GM19452 (cell line): ENCODE data around the gene C12orf43.
"Not testable (repeated sequence)": the region's sequence is repeated elsewhere in the genome, so short reads cannot be mapped to it uniquely, and the experiment has no call there.

Experiments used
- ATAC-seq: cut with Tn5 transposase; IDR thresholded peaks from one replicate; pipeline ENCODE4 v1.9.1; 2021; ENCODE audit not compliant: unreplicated experiment

The C12orf43 gene, protein sequence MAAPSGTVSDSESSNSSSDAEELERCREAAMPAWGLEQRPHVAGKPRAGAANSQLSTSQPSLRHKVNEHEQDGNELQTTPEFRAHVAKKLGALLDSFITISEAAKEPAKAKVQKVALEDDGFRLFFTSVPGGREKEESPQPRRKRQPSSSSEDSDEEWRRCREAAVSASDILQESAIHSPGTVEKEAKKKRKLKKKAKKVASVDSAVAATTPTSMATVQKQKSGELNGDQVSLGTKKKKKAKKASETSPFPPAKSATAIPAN

GRCh38 chr12:121015825-121016766 is at the start of gene C12orf43:
Gene C12orf43 (minus strand): TSS chr12:121016487. CDS start chr12:121016474, 13 bp downstream.
- peak; percentile 96 for ATAC-seq

- ATAC-seq: no peak
Observed at GRCh38 chr12:121065345-121065744, 49.1 kb upstream of the C12orf43 start.

GRCh38 chr12:121064586-121064985 is 48.3 kb upstream of the C12orf43 start:
- not testable (repeated sequence) for ATAC-seq

DNA sequence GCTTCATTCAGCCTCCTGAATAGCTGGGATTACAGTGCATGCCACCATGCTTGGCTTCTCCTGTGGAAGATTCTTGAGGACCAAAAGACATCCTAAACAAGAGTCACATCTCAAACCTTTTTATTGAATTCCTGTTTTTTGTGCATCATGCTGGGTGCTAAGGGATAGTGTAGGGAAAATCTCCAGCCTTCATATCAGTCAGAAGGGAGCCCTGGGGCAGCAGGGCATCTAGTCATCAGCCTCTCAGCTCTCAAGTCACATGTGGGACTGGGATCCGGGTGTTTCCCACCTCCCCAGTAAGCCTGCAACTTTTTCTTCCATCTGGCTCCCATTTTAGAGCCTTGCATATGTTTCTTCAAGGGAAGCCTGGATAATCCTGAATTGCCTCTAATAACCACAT is 47.8 kb upstream of the C12orf43 start:
- no peak for ATAC-seq

DNA sequence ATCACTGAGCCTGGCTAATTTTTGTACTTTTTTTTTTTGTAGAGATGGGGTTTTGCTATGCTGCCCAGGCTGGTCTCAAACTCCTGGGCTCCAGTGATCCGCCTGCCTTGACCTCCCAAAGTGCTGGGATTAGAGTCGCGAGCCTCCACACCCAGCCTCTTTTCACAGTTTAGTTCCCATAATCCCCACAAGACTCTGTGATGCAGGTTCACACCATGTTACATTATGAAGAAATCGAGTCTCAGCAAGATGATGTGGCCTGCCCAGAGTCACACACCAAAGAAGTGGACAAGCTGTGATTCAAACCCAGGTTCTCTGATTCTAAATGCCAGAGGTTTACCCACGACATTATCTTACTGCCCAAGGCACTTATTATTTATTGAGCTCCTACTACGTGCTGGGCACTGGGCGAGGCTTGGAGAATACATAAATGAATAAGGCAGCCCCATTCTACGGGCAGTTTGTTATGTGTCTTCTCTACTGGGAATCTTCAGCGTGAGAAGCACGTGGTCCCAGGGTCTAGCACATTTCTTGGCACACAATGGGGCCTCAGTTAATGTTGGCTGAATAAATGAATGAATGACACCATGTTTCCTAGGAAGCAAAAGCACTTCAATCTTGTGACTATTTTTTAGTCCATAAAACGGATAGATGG is 46.2 kb upstream of the C12orf43 start:
- ATAC-seq: no peak

GRCh38 chr12:121061831-121062230 is 45.5 kb upstream of the C12orf43 start:
- no peak for ATAC-seq

- peak; percentile 80 for ATAC-seq
Observed at GRCh38 chr12:121060149-121061001, 44.1 kb upstream of the C12orf43 start.

- ATAC-seq: no peak
Observed at GRCh38 chr12:121059031-121059898, 43.0 kb upstream of the C12orf43 start.

- no peak for ATAC-seq
Observed at GRCh38 chr12:121057794-121058193, 41.5 kb upstream of the C12orf43 start.

DNA sequence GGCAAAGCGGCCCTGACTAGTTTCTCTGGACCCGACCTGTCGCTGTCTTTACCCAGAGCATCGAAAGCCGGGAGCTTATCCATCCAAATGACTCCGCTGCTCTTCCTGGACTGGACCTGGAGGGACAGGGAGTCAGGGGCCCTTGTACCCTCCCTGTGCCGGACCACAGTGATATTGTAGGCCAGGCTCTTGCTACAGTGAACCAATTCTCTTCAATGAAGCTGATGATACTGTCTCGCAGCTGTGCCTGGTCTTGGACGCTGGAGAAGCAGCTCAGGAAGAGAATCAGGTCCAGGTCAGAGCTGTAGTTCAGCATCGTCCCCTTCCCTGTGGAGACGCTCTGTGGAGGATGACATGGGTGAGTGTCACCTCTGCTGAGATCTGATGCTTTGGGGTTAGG is 37.4 kb upstream of the C12orf43 start:
- no peak for ATAC-seq

- no peak for ATAC-seq
Observed at GRCh38 chr12:121050725-121051124, 34.4 kb upstream of the C12orf43 start.

GRCh38 chr12:121048442-121048841 is 32.2 kb upstream of the C12orf43 start:
- no peak for ATAC-seq

- not testable (repeated sequence) for ATAC-seq
Observed at GRCh38 chr12:121047400-121047799, 31.1 kb upstream of the C12orf43 start.

GRCh38 chr12:121043067-121043466 is 26.8 kb upstream of the C12orf43 start:
- ATAC-seq: no peak

DNA sequence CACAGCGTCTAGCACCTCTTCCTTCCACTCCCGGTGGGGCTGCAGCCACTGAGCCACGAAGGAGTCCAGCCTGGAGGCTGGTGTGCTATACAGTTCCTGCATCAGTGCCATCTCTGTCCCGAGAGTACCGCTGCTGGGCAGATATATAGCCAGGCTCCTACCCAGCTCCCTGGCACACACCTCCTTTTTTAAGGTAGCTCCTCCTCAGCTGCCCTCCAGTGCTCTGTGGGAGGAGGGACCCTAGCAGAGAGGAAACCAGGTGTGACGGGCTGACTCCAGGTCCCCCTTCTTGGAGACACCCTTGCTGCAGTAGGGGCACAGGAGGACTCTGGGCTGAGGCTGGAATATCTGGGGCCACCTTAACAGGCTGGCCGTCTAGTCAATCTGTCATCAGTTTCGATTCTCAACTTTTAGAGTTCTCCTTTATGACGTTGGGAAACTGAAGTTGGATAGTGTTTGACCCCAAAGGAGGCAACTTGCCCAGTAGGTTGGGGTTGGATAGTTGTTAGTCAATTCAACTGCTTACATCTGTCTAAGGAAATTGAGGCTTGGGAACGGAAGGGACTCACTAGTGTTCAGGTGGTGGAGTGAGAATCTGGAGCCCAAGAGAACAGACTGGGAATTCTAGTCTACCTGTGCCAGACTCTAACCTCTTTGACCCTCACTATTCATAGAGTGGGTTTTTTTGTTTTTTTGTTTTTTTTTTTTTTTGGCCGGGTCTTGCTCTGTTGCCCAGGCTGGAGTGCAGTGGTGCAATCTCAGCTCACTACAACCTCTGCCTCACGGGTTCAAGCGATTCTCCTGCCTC is 22.8 kb upstream of the C12orf43 start, which contains the start of gene OASL:
OASL (minus strand) TSS at position 386 of the 808 bp plus-strand sequence; CDS start at position 111, 275 bp downstream.
- peak; percentile 73 for ATAC-seq

- no peak for ATAC-seq
Observed at GRCh38 chr12:121036810-121037326, 20.6 kb upstream of the C12orf43 start.

- ATAC-seq: no peak
Observed at GRCh38 chr12:121034616-121035305, 18.5 kb upstream of the C12orf43 start.
